CD4-positive, alpha-beta T cell treated with Interleukin-1 beta for 1 hour (primary cell): ENCODE results near the gene ZDHHC7.

ENCODE experiments used
- DNase-seq, 2 donors: peaks; one replicate each; pipeline ENCODE4 v3.0.0-alpha.2; 2020 to 2022

ZDHHC7 gene

DNA sequence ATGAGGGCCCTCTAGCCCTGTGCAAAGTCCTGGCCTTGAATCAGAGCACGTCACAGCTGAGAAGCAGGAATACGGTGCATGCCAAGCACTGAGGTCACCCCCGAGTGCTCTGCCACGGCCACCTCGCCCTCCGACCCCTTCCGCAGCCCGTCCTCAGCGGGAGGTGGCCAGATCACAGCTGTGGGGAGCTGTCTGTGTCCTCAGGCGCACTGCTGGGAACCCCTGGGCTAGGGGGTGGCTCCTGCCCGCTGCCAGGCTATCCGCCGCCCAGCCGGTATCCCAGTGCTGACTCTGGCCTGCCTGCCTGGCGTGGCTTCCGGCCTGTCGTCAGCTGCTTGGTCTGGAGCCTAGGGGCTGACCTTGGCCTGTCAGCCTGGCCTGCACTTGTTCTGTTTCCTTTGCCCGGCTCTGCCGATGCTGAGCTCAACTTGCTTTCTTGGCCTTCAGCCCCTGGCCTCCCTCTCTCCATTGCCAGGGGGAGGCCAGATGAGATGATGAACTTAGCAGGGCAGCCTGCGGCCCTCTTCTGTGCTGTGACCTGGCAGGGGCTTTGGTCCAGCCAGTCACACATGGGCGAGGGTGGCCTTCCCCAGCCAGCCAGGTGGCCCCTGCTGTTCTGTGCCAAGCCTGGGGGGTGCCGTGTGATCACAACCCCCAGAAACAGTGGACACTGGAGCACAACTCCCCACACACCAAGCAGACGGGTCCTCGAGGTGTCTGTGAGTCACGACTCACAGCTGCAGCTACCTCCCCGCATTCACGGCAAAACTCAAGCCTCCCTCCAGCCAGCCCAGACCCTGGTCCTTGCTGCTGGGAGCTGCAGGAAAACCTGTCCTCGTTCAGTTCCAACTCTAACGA is 77.3 kb downstream of the ZDHHC7 start:
- no peak for DNase-seq

GRCh38 chr16:84932681-84933080 is 78.7 kb downstream of the ZDHHC7 start:
- DNase-seq: no peak

GRCh38 chr16:84931506-84931905 is 79.8 kb downstream of the ZDHHC7 start:
- no peak for DNase-seq

DNA sequence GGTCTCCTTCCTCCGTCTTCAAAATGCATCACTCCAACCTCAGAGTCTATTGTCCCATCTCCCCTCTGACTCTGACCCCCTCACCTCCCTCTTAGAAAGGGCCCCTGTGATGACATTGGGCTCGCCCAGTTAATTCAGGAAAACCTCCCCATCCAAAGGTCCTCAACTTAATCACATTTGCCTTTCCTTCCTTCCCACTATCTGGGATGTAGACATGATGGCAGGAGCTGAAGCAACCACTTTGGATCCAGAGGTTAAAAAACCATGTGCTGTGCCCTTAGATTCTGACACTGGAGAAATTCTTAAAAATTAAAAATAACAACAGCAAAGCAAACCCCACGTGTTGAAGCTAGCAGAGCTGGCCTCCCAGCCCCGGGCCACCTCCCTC is 80.2 kb downstream of the ZDHHC7 start:
- DNase-seq: no peak

DNA sequence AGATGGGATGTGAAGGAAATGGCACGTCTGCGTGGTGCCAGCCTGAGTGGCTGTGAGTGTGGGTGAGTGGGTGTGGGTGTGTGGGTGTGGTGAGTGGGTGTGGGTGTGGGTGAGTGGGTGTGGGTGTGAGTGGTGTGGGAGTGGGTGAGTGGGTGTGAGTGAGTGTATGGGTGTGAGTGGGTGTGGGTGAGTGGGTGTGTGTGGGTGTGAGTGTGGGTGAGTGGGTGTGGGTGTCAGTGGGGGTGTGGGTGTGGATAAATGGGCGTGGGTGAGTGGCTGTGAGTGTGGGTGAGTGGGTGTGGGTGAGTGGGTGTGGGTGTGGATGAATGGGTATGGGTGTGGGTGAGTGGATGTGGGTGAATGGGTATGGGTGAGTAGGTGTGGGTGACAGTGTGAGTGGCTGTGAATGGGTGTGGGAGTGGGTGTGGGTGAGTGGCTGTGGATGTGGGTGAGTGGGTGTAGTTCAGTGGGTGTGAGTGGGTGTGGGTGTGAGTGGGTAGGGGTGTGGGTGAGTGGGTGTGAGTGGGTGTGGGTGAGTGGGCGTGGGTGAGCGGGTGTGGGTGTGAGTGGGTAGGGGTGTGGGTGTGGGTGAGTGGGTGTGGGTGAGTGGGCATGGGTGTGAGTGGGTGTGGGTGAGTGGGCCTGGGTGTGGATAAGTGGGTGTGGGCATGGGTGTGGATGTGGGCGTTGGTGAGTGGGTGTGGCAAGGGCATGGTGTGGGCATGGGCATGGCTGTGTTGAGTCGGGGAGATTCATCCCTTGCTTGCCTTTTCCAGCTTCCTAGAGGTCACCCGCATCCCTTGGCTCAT is 80.8 kb downstream of the ZDHHC7 start:
- DNase-seq: no peak

DNA sequence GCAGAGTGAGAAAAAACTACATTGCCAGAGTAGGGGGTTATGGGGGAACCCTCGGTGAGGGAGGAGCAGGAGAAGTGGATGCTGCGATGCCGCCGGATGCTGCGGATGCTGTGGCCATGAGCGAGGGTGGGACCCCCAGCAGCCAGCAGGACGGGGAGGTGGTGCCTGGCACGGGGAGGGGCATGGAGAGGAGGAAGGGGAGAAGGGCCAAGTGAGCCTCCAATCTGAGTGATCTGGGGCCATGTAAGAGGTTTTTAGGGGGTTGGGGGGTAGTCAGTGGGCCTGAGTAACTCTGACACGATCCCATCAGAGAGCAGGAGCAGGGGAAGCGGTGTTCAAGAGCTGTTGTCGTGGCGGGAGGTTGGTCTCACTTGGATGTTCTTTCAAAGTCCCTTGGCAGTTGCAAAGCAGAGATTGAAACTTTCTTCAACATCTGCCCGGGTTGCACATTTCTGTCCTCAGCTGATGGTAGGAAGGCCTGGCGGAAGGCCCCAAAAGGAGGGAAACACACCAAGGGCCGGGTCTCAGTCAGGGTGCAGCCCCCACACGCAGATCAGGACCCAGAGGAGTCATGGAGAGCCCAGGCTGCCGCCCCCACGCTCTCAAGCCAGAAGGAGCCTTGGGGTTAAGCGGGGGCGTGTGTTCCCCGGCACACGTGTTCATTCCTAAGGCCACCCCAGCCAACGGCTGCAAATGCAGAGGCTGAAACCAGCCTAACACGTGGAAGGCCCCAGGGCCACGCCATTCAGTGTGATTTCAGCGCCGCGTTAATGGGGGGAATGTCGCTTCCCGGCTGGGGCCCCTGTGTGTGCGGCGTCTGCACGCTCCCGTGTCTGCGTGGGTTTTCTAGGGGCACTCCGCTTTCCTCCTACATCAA is 81.7 kb downstream of the ZDHHC7 start:
- DNase-seq: no peak

DNA sequence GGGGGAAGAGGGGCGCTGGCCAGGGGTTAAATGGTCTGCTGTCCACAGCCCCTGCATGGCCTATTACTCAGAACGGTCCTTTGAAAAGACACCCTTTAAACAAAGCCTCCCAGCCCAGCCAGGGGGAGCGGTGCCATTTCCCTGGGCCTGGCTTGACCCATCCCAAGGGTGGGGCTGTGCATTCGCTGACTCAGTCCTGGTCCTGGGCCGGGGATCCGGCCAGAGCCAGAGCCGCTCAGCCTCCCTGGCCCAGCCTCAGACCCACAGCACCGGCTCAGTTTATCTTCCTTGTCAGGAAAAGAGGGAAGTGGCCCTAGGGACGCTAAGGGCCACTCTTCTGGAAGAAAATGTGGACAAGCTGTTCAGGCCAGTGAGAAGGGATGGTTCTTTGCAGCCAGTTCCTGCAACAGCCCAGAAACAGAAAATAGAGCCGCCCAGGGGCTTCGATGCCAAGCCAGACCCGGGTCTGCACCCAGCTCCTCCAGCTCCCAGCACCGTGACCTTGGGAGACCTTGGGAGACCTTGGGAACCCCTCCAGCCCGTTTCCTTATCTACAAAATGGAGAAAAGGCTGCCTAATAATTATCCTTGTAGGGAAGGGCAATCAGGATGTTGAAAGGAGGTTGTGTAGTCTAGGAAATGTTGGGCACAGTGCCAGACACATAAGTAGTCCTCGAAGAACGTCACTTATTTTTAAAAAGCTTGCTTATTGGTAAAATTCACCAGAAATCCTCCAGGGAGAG is 82.5 kb downstream of the ZDHHC7 start:
- DNase-seq: no peak

DNA sequence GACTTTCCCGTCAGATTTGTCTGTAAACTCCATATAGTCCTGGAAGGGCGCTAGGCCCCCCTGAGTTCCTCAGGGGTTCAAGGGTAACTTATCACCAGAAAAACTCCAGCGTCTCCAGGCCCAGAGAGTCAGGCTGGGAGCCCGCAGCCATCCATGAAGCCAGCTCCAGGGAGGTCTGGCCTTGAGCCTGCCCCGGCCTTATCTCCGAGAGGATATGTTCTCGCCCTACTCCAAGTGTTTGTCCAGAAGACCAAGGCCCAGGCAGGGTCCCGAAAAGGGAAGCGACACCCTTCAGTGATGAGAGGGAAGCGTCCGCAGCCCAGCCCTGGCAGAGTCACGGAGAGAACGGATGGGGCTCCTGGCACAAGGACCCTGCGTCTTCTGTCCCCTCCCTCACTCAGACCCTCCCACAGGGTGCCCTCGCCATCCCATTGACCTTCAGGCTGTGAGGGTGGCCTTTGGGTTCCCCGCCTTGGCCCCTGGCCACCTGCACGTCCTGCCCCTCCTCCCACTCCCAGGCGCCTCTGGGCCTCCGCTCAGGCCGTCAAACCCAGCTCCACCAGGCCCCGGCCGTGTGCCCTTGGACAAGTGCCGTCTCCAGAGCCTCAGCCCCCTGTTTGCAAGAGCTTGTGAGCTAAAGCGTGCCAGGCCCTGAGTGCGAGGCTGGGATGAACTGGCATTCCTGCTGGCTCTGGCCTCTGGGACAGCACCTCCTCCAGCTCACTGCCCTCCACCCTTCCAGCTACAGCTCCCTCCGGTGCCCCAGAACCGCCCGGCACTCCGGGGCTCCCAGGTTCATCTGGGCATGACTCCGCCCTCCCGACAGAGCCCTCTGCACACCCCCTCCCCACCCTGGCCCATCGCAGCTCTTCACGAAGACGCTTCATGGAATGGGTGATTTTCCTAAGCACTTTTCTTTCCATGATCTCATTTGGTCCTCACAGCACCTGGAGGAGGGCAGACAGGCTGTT is 83.4 kb downstream of the ZDHHC7 start:
- DNase-seq: no peak

GRCh38 chr16:84926462-84926861 is 84.9 kb downstream of the ZDHHC7 start:
- DNase-seq: no peak

DNA sequence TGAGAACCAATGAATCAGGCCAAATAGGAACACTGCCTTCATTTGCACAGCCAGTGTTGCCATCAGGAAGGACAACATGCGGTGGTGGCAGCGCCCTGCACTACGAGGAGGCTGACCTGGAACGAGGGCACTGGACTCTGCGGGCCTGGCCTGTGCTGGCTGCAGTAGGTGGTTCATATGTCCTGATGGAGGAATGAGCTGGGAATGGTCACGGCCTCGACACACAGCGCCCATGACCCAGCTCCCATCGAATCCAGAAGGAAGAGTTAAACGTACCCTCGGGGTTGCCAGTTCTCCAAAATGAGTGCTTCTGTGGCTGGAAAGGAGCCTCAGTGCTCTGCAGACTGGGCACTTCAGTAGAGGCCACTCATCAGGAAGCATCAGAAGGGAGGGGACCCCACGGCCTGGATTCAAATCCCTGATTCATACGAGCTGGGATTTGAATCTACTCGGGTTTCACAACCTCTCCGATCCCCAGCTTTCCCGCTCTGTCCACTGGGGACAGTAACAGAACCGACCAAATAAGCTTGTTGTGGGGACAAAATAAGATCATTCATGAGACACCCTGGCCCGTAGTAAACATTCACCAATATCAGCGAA is 85.5 kb downstream of the ZDHHC7 start:
- no peak for DNase-seq

DNA sequence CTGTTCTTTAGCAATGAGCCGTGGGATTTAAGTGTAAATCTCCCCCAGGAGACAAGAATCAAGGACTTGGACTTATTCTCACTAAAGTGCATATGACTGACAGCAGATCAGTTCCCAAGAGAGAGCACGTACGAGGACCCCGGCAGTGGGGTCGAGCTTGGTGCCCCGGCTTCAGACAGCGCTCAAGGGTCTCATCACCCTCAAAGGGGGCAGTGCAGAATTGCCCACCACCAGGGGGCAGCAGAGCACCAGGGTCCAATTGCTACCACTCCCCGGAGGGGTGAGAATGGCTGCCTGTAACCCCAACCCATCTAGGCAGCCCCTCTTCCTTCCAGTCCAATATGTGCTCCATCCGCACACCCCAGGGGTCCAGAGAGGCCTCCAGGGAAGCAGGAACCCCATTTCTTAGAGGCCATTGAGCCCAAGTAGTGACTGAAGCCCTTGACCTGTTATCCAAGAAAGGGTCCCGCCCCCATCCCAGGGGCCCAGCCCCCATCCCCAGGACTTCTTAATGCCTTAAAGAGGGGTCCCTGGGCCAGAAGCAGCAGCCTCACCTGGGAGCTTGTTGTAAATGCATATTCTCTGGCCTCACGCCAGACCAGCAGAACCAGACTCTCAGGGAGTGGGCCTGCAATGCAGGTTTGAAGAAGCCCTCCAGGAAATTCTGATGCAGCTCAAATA is 86.1 kb downstream of the ZDHHC7 start:
- DNase-seq: peak; percentile 51 to 58

DNA sequence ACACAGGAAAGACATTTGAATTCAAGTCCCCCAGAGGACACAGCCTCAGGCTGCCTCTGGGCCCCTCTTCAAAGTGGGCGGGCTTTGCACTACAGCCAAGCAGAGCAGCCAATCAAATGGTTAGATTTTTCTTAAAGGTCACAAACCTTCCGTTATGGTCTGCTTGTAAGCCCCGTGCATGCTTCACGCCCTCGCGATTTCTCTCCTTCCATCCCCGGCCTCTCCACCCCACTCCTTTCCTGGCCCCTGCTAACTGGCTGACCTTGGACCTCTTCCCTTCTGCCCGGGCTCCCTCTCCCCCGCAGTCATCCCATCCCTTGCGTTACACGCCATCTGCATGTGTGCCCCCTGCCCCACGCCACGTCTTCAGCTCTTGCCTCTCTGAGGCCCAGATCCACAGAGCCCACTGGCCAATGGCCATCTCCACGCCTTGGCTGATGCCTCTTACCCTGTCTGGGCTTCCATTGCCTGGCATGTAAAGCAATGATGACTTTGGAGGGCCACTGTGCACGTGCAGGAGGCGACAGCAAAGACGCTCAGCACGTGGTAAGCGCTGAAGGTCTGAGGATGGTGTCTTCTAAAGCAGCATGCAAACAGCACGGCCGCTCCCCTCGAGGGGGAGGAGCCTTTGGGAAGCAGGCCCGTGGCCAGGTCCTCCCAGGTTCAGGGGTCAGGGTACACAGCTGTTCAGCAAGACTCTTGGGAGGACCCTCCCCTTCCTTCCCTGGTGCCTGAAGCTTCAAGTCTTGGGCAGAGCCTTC is 86.8 kb downstream of the ZDHHC7 start:
- DNase-seq: no peak
